DND-41 (cell line): Measurements from ENCODE around the gene SPRR2A.

Experiments
- ATAC-seq: fragments of 200-7000 bp; cut with Tn5 transposase; 3 replicates; pipeline ENCODE4 v1.9.1; 2021; ENCODE audit warnings: low read depth; ENCODE audit not compliant: insufficient read depth
- DNase-seq: peaks from one replicate; pipeline ENCODE4 v3.0.0-alpha.2; 2020
- H2AFZ ChIP-seq: 2 replicates; pipeline ENCODE4 v1.6.0; 2012; ENCODE audit warnings: low read depth, low read length
- H3K27ac ChIP-seq: 2 replicates; pipeline ENCODE4 v1.5.1; 2012; ENCODE audit warnings: low read length, inconsistent platforms
- H3K27me3 ChIP-seq: fragments of 200-600 bp; sonication (generic); 2 replicates; pipeline ENCODE4 v1.6.0; 2012; ENCODE audit warnings: low read length, mild to moderate bottlenecking, inconsistent platforms; ENCODE audit not compliant: insufficient read depth, poor library complexity
- H3K36me3 ChIP-seq: 2 replicates; pipeline ENCODE4 v1.5.1; 2012; ENCODE audit warnings: low read length, inconsistent platforms; ENCODE audit not compliant: insufficient read depth
- H3K4me1 ChIP-seq: 2 replicates; pipeline ENCODE4 v1.5.1; 2012; ENCODE audit warnings: mild to moderate bottlenecking, low read length; ENCODE audit not compliant: insufficient read depth
- H3K4me2 ChIP-seq: 2 replicates; pipeline ENCODE4 v1.6.0; 2012; ENCODE audit warnings: mild to moderate bottlenecking, moderate library complexity, low read length, inconsistent platforms; ENCODE audit not compliant: insufficient read depth
- H3K4me3 ChIP-seq, 2 experiments: fragments of 200-600 bp in 1 of 2; shearing (Covaris generic) in 1 of 2; 2 replicates each; pipeline ENCODE4 v1.5.1; 2012 to 2016; ENCODE audit warnings: inconsistent platforms in 2 of 2, low read length in 2 of 2, mild to moderate bottlenecking in 2 of 2, low read depth in 1 of 2, moderate library complexity in 1 of 2
- H3K79me2 ChIP-seq: 2 replicates; pipeline ENCODE4 v1.6.0; 2012; ENCODE audit warnings: low read length, inconsistent platforms; ENCODE audit not compliant: insufficient read depth
- H3K9ac ChIP-seq: 2 replicates; pipeline ENCODE4 v1.6.0; 2012; ENCODE audit warnings: low read depth, mild to moderate bottlenecking, inconsistent platforms, low read length, moderate library complexity
- H3K9me3 ChIP-seq: 2 replicates; pipeline ENCODE4 v1.5.1; 2012; ENCODE audit warnings: low read length, moderate library complexity, mild to moderate bottlenecking, inconsistent platforms; ENCODE audit not compliant: insufficient read depth, severe bottlenecking
- H4K20me1 ChIP-seq: 2 replicates; pipeline ENCODE4 v1.6.0; 2012; ENCODE audit warnings: low read length; ENCODE audit not compliant: insufficient read depth
- EZH2 ChIP-seq: IDR thresholded peaks from 3 replicates; pipeline ENCODE4 v1.6.1; 2012; ENCODE audit warnings: borderline replicate concordance, low read depth, mild to moderate bottlenecking, moderate library complexity, low read length, inconsistent platforms; ENCODE audit not compliant: severe bottlenecking
- TF ChIP-seq, protein P1 (sequence below): IDR thresholded peaks from 2 replicates; pipeline ENCODE4 v1.5.1; 2012; ENCODE audit warnings: borderline replicate concordance, low read length, moderate library complexity, mild to moderate bottlenecking; ENCODE audit not compliant: poor library complexity, severe bottlenecking; ENCODE audit errors: extremely low read depth

SPRR2A gene

DNA sequence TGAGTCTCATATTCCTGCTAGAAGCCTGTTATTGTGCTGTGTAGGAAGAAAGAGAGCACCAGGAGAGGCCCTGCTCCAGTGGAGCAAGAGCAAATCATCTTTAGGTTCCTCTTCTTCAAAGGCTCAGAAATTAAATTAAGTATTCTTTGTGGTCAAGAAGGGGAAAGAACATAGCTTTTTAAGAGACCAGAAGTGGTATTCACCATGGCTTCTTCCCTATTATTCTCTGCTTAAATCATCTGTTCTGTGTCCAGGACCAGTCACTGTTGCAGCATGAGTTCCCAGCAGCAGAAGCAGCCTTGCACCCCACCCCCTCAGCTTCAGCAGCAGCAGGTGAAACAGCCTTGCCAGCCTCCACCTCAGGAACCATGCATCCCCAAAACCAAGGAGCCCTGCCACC lies 25.2 kb downstream of the SPRR2A start:
- Histone ChIP-seq H3K4me3 (no peak overlapping the region), H4K20me1 (no peaks in the 10 kb centered on the region), H3K36me3 (no peaks in the 10 kb centered on the region), H2AFZ (no peak overlapping the region), H3K9me3 (no peaks in the 10 kb centered on the region), H3K9ac (no peak overlapping the region), H3K4me2 (no peak overlapping the region), H3K27me3 (peaks cover 4% of the 10 kb centered on the region), H3K4me1 (no peaks in the 10 kb centered on the region), H3K79me2 (no peaks in the 10 kb centered on the region), H3K27ac (no peak overlapping the region)
- TF ChIP-seq EZH2, result no peak
- TF ChIP-seq, protein P1, sequence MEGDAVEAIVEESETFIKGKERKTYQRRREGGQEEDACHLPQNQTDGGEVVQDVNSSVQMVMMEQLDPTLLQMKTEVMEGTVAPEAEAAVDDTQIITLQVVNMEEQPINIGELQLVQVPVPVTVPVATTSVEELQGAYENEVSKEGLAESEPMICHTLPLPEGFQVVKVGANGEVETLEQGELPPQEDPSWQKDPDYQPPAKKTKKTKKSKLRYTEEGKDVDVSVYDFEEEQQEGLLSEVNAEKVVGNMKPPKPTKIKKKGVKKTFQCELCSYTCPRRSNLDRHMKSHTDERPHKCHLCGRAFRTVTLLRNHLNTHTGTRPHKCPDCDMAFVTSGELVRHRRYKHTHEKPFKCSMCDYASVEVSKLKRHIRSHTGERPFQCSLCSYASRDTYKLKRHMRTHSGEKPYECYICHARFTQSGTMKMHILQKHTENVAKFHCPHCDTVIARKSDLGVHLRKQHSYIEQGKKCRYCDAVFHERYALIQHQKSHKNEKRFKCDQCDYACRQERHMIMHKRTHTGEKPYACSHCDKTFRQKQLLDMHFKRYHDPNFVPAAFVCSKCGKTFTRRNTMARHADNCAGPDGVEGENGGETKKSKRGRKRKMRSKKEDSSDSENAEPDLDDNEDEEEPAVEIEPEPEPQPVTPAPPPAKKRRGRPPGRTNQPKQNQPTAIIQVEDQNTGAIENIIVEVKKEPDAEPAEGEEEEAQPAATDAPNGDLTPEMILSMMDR, result no peak
- no peak for ATAC-seq
- DNase-seq, result no peak

DNA sequence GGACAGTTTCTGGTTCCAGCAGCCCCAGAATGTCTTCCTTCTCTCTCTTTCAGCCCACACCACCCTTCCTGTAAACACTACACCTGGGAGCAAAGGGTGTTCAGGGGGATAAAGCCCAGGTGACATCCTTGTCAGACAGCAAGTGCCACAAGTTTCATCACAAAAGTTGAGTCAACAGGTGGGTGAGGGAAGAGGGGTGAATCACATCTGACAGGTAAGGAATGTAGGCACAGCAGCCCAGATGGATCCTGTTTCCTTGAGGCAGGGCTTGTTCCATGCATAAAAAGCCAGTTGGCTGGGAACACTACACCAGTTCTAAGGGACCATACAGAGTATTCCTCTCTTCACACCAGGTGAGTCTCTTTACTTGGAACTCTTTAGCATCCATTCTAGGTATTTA lies 26.4 kb downstream of the SPRR2A start, which contains the start of gene SPRR1B:
Gene SPRR1B, plus strand, starts transcription at position 309 of the 400 bp plus-strand sequence. CDS start 1,143 bp downstream, outside the sequence.
- Histone ChIP-seq H3K27me3 (peaks cover 6% of the 10 kb centered on the region), H3K4me1 (no peaks in the 10 kb centered on the region), H3K36me3 (no peaks in the 10 kb centered on the region), H2AFZ (no peak within 1 kb of the TSS), H4K20me1 (no peaks in the 10 kb centered on the region), H3K79me2 (no peaks in the 10 kb centered on the region), H3K4me2 (no peak within 1 kb of the TSS), H3K27ac (no peak within 1 kb of the TSS), H3K9ac (no peak within 1 kb of the TSS), H3K4me3 (no peak within 1 kb of the TSS), H3K9me3 (no peaks in the 10 kb centered on the region)
- no peak for ATAC-seq
- TF ChIP-seq, protein P1, result no peak
- TF ChIP-seq EZH2, result no peak
- no peak for DNase-seq

DNA sequence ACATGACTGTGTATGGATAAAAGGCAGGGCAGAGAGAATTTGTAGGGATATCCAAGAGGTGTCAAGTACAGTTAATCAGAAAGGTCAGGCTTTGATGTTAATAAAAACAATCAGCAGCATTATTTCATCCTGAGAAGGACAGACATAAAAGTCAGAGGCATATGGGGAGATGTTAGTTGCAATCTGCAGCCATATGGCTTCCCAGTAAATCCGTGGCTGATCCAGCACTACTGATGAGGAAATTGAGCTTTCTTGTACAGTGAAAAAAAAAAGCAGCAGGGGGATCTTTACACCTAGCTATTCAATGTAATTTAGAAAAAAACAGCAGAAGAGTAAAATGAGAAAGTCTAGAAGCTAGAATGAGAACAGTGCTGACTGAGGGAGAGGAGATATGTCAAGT lies 28.5 kb downstream of the SPRR2A start:
- H3K4me3 ChIP-seq, result no peak overlapping the region
- DNase-seq, result no peak
- no peaks in the 10 kb centered on the region for H4K20me1 ChIP-seq
- peaks cover 13% of the 10 kb centered on the region for H3K27me3 ChIP-seq
- H2AFZ ChIP-seq, result no peak overlapping the region
- TF ChIP-seq, protein P1, result no peak
- no peak for TF ChIP-seq EZH2
- no peaks in the 10 kb centered on the region for H3K36me3 ChIP-seq
- H3K9me3 ChIP-seq, result no peaks in the 10 kb centered on the region
- H3K4me1 ChIP-seq, result no peaks in the 10 kb centered on the region
- no peak for ATAC-seq
- H3K79me2 ChIP-seq, result no peaks in the 10 kb centered on the region
- no peak overlapping the region for H3K27ac ChIP-seq
- H3K4me2 ChIP-seq, result no peak overlapping the region
- no peak overlapping the region for H3K9ac ChIP-seq

DNA sequence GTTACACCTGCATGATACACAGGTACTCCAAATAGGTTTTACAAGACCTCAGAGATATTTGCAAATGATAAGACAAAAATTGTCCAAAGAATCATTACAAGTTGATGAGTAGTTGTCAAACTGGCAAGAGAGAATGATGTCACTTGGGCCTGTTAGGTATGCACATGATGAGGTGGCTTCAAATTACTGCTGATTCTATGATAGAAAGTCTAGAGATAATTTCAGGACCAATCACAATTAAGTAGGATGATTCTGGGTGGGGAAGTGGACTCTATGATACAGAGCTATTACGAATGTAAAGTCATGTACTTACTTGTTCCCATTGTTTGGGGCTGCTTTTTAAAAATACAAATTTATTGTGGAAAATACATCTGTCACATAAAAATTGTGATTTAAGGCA lies 31.5 kb downstream of the SPRR2A start:
- Histone ChIP-seq H3K4me1 (no peaks in the 10 kb centered on the region), H3K27me3 (peaks cover 9% of the 10 kb centered on the region), H3K4me2 (no peak overlapping the region), H3K9ac (no peak overlapping the region), H2AFZ (no peak overlapping the region), H3K27ac (no peak overlapping the region), H4K20me1 (no peaks in the 10 kb centered on the region), H3K4me3 (no peak overlapping the region), H3K79me2 (no peaks in the 10 kb centered on the region), H3K9me3 (no peaks in the 10 kb centered on the region), H3K36me3 (no peaks in the 10 kb centered on the region)
- ATAC-seq, result no peak
- DNase-seq, result no peak
- TF ChIP-seq, protein P1, result no peak
- no peak for TF ChIP-seq EZH2
